HepG2 (cell line): Measurements from ENCODE around the gene CEACAM21. TPM values are rescaled to one million over a fixed set of nuclear protein-coding genes. Genes with fewer than 3 reads are reported as not detected.

Source experiments
- ATAC-seq: fragments of 200-7000 bp; cut with Tn5 transposase; 3 replicates; pipeline ENCODE4 v1.9.1; 2020; ENCODE audit warnings: mild to moderate bottlenecking, moderate library complexity
- BruUV-seq: library from RNA; stranded (reverse); fragments of 400-500 nt; replicated peaks from 2 replicates; lab custom pipeline; 2021; lab: Mats Ljungman, UMichigan
- CTCF ChIA-PET: fragments of 300-600 bp; formaldehyde crosslinking; extraction: SDS; loops from one replicate; lab custom pipeline; 2021; ENCODE audit warnings: low total read pairs, inconsistent platforms, low intra/inter-chr PET ratio; lab: Yijun Ruan, JAX
- POLR2A ChIA-PET: fragments of 350-600 bp; sonication (Branson Sonifier 250); formaldehyde crosslinking; loops from one replicate; lab custom pipeline; 2020; ENCODE audit warnings: antibody characterized with exemption, inconsistent platforms; lab: Yijun Ruan, JAX
- DNase-seq: peaks from one replicate; pipeline ENCODE4 v3.0.0-alpha.2; 2015; ENCODE audit warnings: low spot score
- FAIRE-seq: peaks from 3 replicates; lab custom pipeline; 2011; peaks lifted over from hg19 to GRCh38; lab: Jason Lieb, UNC
- H2AFZ ChIP-seq: one replicate; pipeline ENCODE4 v1.6.1; 2011; ENCODE audit warnings: low read length, inconsistent platforms
- H3K27ac ChIP-seq: fragments of 300-600 bp; 3 replicates; pipeline ENCODE4 v1.8.0; 2011; ENCODE audit warnings: mixed run types, mild to moderate bottlenecking, mixed read lengths, low read length, inconsistent platforms; ENCODE audit not compliant: insufficient read depth; ENCODE audit errors: extremely low read length
- H3K27me3 ChIP-seq, 2 experiments: fragments of 200-600 bp in 1 of 2; 2 replicates in 1 of 2; 3 replicates in 1 of 2; pipeline versions ENCODE4 v1.6.0 to v1.8.0; 2011; ENCODE audit warnings: low read length in 2 of 2, mild to moderate bottlenecking in 2 of 2, moderate library complexity in 2 of 2, inconsistent platforms in 1 of 2; ENCODE audit not compliant: insufficient read depth in 2 of 2, control insufficient read depth in 1 of 2
- H3K36me3 ChIP-seq, 2 experiments: fragments of 200-600 bp in 1 of 2; replicated peaks in 1 of 2; 2 replicates in 1 of 2; 3 replicates in 1 of 2; pipeline versions ENCODE4 v1.5.1 to v1.8.0; 2011; ENCODE audit warnings: low read length in 2 of 2, inconsistent platforms in 1 of 2; ENCODE audit not compliant: insufficient read depth in 2 of 2, control insufficient read depth in 1 of 2
- H3K4me1 ChIP-seq: 2 replicates; pipeline ENCODE4 v1.5.1; 2012; ENCODE audit warnings: low read length, inconsistent platforms; ENCODE audit not compliant: insufficient read depth
- H3K4me2 ChIP-seq: 2 replicates; pipeline ENCODE4 v1.6.0; 2011; ENCODE audit warnings: low read depth, low read length, inconsistent platforms
- H3K4me3 ChIP-seq, 3 experiments: fragments of 200-600 bp in 1 of 3; sonication (generic), shearing (Covaris generic) in 1 of 3; replicated peaks in 1 of 3; 2 replicates each; pipeline ENCODE4 v1.5.1; 2011 to 2016; ENCODE audit warnings: low read length in 3 of 3, inconsistent platforms in 2 of 3, low read depth in 2 of 3, mild to moderate bottlenecking in 2 of 3, control low read depth in 1 of 3, mixed read lengths in 1 of 3; ENCODE audit not compliant: insufficient read depth in 1 of 3
- H3K79me2 ChIP-seq: one replicate; pipeline ENCODE4 v1.6.1; 2011; ENCODE audit warnings: low read length, inconsistent platforms; ENCODE audit not compliant: insufficient read depth
- H3K9ac ChIP-seq: 2 replicates; pipeline ENCODE4 v1.6.0; 2011; ENCODE audit warnings: mild to moderate bottlenecking, low read depth, low read length, inconsistent platforms; ENCODE audit not compliant: insufficient read depth
- H3K9me3 ChIP-seq: 2 replicates; pipeline ENCODE4 v1.5.1; 2012; ENCODE audit warnings: mild to moderate bottlenecking, low read length
- H4K20me1 ChIP-seq: 2 replicates; pipeline ENCODE4 v1.6.0; 2011; ENCODE audit warnings: inconsistent platforms, mild to moderate bottlenecking, low read length, moderate library complexity; ENCODE audit not compliant: insufficient read depth
- DNMT1 ChIP-seq: sonication (generic); formaldehyde crosslinking; IDR thresholded peaks from 2 replicates; pipeline ENCODE4 v1.5.1; 2020; ENCODE audit warnings: mild to moderate bottlenecking, missing genetic modification reagents
- MIER2 ChIP-seq: IDR thresholded peaks from 2 replicates; pipeline ENCODE4 v1.6.1; 2016; ENCODE audit warnings: missing biosample characterization, missing genetic modification reagents
- REPIN1 ChIP-seq: sonication (generic); formaldehyde crosslinking; IDR thresholded peaks from 2 replicates; pipeline ENCODE4 v1.8.0; 2022; ENCODE audit warnings: missing genetic modification reagents, low read depth, mild to moderate bottlenecking, borderline replicate concordance
- SMAD9 ChIP-seq: sonication (generic); formaldehyde crosslinking; IDR thresholded peaks from 2 replicates; pipeline ENCODE4 v1.5.1; 2020; ENCODE audit warnings: mild to moderate bottlenecking, missing genetic modification reagents
- ZNF775 ChIP-seq: sonication (generic); formaldehyde crosslinking; IDR thresholded peaks from 2 replicates; pipeline ENCODE4 v1.4.0; 2020; ENCODE audit warnings: missing genetic modification reagents, mild to moderate bottlenecking, moderate library complexity, borderline replicate concordance
- WGBS: methylation state at CpG from one replicate; pipeline ENCODE4 v1.1.6; 2017; ENCODE audit warnings: low lambda C conversion rate; 5-methylcytosine and 5-hydroxymethylcytosine counted together
- in situ Hi-C: cut with HindIII; loops from 2 replicates; pipeline ENCODE4 v1.10.0; 2017; ENCODE audit warnings: low pct_unique_long_range_greater_than_20kb; ENCODE audit not compliant: extremely low pct_ligation_motif_present
- intact Hi-C: fragments of 100-400 bp; cut with micrococcal nuclease; formaldehyde crosslinking; loops from one replicate; pipeline ENCODE4 v1.10.0; 2022; ENCODE audit not compliant: unreplicated experiment
- polyA plus RNA-seq, 8 experiments: library from polyadenylated mRNA; depleted of rRNA in 3 of 8; stranded (reverse) in 7 of 8; unstranded in 1 of 8; fragments of >200 nt; fragmentation: Illumina TruSeq in 4 of 8; extraction: Trizol in 4 of 8; gene quantifications; 2 replicates each; pipeline versions ENCODE4 v1.2.1 to v1.2.3, GENCODE V29; 2011 to 2016; ENCODE audit warnings: low read depth in 4 of 8, missing spikeins in 1 of 8, mixed read lengths in 1 of 8; ENCODE audit not compliant: insufficient read depth in 1 of 8
- total RNA-seq, 5 experiments: library from RNA; depleted of rRNA; stranded (reverse); fragments of >200 nt; fragmentation: Illumina TruSeq; extraction: Trizol; gene quantifications; 2 replicates each; pipeline ENCODE4 v1.2.3, GENCODE V29; 2016; ENCODE audit warnings: low read depth in 1 of 5
- TF ChIP-seq, protein P1 (sequence below): IDR thresholded peaks from 2 replicates; pipeline ENCODE4 v1.6.1; 2016; ENCODE audit warnings: low read depth, missing genetic modification reagents, missing compliant biosample characterization
- TF ChIP-seq, protein P2 (sequence below): sonication (generic); formaldehyde crosslinking; conservative IDR thresholded peaks from 2 replicates; pipeline ENCODE4 v1.8.0; 2022; ENCODE audit warnings: low read depth, missing genetic modification reagents
- TF ChIP-seq, protein P3 (sequence below): sonication (generic); formaldehyde crosslinking; IDR thresholded peaks from 2 replicates; pipeline ENCODE4 v1.4.0; 2020; ENCODE audit warnings: missing genetic modification reagents

CEACAM21 gene
- total and polyA plus RNA-seq, 2 of the 13 experiments (the other 11 are each of a cell fraction or from before 2014, with no cell fraction given) = 0.05 TPM; not detected in 1

DNA sequence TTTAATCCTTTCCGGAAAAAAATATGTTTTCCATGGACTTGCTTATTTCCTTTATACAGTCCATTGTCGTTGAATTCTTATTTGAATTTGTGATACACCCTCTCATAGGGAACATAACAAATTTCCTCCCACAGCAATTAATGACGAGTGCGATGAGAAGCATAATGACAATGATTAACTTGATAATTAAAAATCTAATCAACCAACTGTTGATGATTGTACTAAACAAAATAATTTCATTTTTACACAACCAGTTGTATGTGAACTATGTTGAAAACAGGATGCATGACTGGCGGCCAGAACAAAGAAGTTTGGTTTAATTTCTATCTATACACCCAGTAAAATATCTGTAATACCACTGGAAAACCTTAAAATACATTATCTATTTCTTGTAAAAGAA is 26.1 kb upstream of the CEACAM21 start:
- intact Hi-C loops (no loop called here), in situ Hi-C loops (no loop called here)
- no peak overlapping the region for H3K4me3 ChIP-seq
- DNase-seq (no peak), FAIRE-seq (no peak), ATAC-seq (no peak)
- no peak overlapping the region for H3K9ac ChIP-seq
- no peaks in the 10 kb centered on the region for H4K20me1 ChIP-seq
- no TSS peak for BruUV-seq
- H3K4me2 ChIP-seq = no peak overlapping the region
- WGBS = 34% methylated on average over 5 of the region's 5 CpGs
- ChIA-PET POLR2A (no interaction called here), CTCF (no interaction called here)
- no peaks in the 10 kb centered on the region for H3K36me3 ChIP-seq
- no peak overlapping the region for H3K27ac ChIP-seq
- H3K9me3 ChIP-seq = peaks cover 7% of the 10 kb centered on the region
- H3K79me2 ChIP-seq = no peaks in the 10 kb centered on the region
- no peak overlapping the region for H2AFZ ChIP-seq
- peaks cover 9% of the 10 kb centered on the region for H3K4me1 ChIP-seq
- H3K27me3 ChIP-seq = peaks cover 0 to 33% of the 10 kb centered on the region in 2 experiments; a peak in 4 of 5 replicates
- no peak for TF ChIP-seq MIER2
- TF ChIP-seq, protein P1, sequence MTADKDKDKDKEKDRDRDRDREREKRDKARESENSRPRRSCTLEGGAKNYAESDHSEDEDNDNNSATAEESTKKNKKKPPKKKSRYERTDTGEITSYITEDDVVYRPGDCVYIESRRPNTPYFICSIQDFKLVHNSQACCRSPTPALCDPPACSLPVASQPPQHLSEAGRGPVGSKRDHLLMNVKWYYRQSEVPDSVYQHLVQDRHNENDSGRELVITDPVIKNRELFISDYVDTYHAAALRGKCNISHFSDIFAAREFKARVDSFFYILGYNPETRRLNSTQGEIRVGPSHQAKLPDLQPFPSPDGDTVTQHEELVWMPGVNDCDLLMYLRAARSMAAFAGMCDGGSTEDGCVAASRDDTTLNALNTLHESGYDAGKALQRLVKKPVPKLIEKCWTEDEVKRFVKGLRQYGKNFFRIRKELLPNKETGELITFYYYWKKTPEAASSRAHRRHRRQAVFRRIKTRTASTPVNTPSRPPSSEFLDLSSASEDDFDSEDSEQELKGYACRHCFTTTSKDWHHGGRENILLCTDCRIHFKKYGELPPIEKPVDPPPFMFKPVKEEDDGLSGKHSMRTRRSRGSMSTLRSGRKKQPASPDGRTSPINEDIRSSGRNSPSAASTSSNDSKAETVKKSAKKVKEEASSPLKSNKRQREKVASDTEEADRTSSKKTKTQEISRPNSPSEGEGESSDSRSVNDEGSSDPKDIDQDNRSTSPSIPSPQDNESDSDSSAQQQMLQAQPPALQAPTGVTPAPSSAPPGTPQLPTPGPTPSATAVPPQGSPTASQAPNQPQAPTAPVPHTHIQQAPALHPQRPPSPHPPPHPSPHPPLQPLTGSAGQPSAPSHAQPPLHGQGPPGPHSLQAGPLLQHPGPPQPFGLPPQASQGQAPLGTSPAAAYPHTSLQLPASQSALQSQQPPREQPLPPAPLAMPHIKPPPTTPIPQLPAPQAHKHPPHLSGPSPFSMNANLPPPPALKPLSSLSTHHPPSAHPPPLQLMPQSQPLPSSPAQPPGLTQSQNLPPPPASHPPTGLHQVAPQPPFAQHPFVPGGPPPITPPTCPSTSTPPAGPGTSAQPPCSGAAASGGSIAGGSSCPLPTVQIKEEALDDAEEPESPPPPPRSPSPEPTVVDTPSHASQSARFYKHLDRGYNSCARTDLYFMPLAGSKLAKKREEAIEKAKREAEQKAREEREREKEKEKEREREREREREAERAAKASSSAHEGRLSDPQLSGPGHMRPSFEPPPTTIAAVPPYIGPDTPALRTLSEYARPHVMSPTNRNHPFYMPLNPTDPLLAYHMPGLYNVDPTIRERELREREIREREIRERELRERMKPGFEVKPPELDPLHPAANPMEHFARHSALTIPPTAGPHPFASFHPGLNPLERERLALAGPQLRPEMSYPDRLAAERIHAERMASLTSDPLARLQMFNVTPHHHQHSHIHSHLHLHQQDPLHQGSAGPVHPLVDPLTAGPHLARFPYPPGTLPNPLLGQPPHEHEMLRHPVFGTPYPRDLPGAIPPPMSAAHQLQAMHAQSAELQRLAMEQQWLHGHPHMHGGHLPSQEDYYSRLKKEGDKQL = no peak
- TF ChIP-seq SMAD9 = no peak
- TF ChIP-seq DNMT1 (CRISPR knock-in tag) = no peak
- TF ChIP-seq, protein P2, sequence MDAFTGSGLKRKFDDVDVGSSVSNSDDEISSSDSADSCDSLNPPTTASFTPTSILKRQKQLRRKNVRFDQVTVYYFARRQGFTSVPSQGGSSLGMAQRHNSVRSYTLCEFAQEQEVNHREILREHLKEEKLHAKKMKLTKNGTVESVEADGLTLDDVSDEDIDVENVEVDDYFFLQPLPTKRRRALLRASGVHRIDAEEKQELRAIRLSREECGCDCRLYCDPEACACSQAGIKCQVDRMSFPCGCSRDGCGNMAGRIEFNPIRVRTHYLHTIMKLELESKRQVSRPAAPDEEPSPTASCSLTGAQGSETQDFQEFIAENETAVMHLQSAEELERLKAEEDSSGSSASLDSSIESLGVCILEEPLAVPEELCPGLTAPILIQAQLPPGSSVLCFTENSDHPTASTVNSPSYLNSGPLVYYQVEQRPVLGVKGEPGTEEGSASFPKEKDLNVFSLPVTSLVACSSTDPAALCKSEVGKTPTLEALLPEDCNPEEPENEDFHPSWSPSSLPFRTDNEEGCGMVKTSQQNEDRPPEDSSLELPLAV = no peak
- TF ChIP-seq ZNF775 (CRISPR knock-in tag) = no peak
- TF ChIP-seq REPIN1 = no peak
- TF ChIP-seq, protein P3, sequence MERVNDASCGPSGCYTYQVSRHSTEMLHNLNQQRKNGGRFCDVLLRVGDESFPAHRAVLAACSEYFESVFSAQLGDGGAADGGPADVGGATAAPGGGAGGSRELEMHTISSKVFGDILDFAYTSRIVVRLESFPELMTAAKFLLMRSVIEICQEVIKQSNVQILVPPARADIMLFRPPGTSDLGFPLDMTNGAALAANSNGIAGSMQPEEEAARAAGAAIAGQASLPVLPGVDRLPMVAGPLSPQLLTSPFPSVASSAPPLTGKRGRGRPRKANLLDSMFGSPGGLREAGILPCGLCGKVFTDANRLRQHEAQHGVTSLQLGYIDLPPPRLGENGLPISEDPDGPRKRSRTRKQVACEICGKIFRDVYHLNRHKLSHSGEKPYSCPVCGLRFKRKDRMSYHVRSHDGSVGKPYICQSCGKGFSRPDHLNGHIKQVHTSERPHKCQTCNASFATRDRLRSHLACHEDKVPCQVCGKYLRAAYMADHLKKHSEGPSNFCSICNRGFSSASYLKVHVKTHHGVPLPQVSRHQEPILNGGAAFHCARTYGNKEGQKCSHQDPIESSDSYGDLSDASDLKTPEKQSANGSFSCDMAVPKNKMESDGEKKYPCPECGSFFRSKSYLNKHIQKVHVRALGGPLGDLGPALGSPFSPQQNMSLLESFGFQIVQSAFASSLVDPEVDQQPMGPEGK = no peak
